ENCODE measurements around the gene RBX1. TPM values are rescaled to one million over a fixed set of nuclear protein-coding genes. Genes with fewer than 3 reads are reported as not detected.

RBX1 gene
- total RNA-seq, 1 donor from 2014 or later: 60.9 TPM

DNA sequence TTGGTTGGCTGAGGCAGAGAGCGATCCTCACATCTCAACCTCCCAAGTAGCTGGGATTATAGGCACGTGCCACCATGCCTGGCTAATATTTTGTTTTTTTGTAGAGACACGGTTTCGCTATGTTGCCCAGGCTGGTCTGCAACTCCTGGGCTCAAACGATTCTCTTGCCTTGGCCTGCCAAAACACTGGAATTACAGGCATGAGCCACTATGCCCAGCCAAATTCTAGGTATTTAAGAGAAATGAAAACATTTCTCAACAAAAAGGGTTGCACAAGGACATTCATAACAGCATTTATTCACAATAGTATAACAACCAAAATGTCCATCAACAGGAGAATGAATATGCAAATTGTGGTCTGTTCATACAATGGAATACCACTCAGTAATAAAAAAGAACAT, 31.7 kb upstream of the RBX1 start:
- Mint-ChIP-seq H3K4me3 (ENCODE audit: low read depth) (no peak overlapping the region), H3K9me3 (ENCODE audit: low read depth) (no peaks in the 10 kb centered on the region), H3K27ac (no peak overlapping the region), H3K36me3 (ENCODE audit: insufficient read depth) (peaks cover 16% of the 10 kb centered on the region), H3K27me3 (no peaks in the 10 kb centered on the region), H3K4me1 (ENCODE audit: low read depth) (peaks cover 1% of the 10 kb centered on the region)
- no peak for DNase-seq (ENCODE audit: low spot score, unreplicated experiment)
- TF ChIP-seq CTCF (IDR thresholded peaks at IDR 0.05; ENCODE audit: unreplicated experiment): no peak

DNA sequence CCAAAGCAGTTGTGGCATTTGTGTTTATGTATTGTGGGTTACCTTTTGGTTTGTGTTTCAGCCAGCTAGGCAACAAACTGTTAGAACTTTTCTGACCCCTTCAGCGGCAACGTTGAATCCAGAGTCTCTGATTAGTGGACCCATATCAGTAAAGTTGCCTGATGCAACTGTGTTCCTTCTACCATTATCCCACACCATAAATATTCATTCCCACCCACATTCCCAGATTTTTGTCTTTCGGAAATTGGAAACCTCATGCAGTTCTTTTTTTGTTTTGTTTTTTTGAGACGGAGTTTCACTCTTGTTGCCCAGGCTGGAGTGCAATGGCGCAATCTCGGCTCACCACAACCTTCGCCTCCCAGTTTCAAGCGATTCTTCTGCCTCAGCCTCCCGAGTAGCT, 30.7 kb upstream of the RBX1 start:
- peaks cover 1% of the 10 kb centered on the region for H3K4me1 Mint-ChIP-seq (ENCODE audit: low read depth)
- peaks cover 13% of the 10 kb centered on the region for H3K36me3 Mint-ChIP-seq (ENCODE audit: insufficient read depth)
- DNase-seq (ENCODE audit: low spot score, unreplicated experiment): no peak
- no peak overlapping the region for H3K27ac Mint-ChIP-seq
- H3K4me3 Mint-ChIP-seq (ENCODE audit: low read depth): no peak overlapping the region
- H3K27me3 Mint-ChIP-seq: no peaks in the 10 kb centered on the region
- no peak for TF ChIP-seq CTCF (IDR thresholded peaks at IDR 0.05; ENCODE audit: unreplicated experiment)
- H3K9me3 Mint-ChIP-seq (ENCODE audit: low read depth): no peaks in the 10 kb centered on the region

DNA sequence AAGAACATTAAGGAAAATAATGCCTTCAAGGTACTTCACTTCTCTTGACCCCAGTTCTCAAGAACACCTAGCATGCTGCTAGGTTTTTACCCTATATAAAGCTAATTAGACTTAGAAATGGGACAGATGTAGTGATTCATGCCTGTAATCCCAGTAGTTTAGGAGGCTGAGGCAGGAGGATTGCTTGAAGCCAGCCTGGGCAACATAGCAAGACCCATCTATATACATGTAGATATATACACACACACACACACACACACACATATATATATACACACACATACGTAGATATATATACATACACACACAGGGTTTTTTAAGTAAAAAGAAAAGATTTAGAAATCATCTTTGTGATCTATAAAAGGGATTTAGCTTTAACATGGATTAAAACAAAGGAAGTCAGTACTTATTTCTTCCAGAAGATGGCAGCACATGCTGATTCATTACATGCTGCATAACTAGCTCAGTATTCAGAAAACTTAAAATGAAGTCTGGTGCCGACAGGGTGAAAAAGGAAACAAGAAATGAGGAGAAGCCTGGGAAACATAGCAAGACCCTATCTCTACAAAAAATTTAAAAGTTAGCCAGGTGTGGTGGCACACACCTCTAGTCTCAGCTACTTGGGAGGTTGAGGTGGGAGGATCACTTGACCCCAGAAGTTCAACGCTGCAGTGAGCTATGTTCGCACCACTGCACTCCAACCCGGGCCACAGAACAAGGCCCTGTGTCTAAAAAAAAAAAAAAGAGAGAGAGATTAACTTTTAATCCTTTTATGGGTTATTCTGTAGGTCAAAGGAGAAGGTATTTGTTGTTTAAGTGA, 28.5 kb upstream of the RBX1 start:
- H3K27ac Mint-ChIP-seq: no peak overlapping the region
- peaks cover 1% of the 10 kb centered on the region for H3K4me1 Mint-ChIP-seq (ENCODE audit: low read depth)
- H3K4me3 Mint-ChIP-seq (ENCODE audit: low read depth): no peak overlapping the region
- no peak for DNase-seq (ENCODE audit: low spot score, unreplicated experiment)
- no peaks in the 10 kb centered on the region for H3K27me3 Mint-ChIP-seq
- no peaks in the 10 kb centered on the region for H3K9me3 Mint-ChIP-seq (ENCODE audit: low read depth)
- TF ChIP-seq CTCF (IDR thresholded peaks at IDR 0.05; ENCODE audit: unreplicated experiment): peak; percentile 81
- peaks cover 9% of the 10 kb centered on the region for H3K36me3 Mint-ChIP-seq (ENCODE audit: insufficient read depth)

GRCh38 chr22:40928657-40929056, 22.5 kb upstream of the RBX1 start:
- peaks cover 7% of the 10 kb centered on the region for H3K36me3 Mint-ChIP-seq (ENCODE audit: insufficient read depth)
- H3K9me3 Mint-ChIP-seq (ENCODE audit: low read depth): no peaks in the 10 kb centered on the region
- no peak for DNase-seq (ENCODE audit: low spot score, unreplicated experiment)
- no peak overlapping the region for H3K27ac Mint-ChIP-seq
- H3K27me3 Mint-ChIP-seq: no peaks in the 10 kb centered on the region
- TF ChIP-seq CTCF (IDR thresholded peaks at IDR 0.05; ENCODE audit: unreplicated experiment): no peak
- H3K4me1 Mint-ChIP-seq (ENCODE audit: low read depth): peaks cover 1% of the 10 kb centered on the region
- no peak overlapping the region for H3K4me3 Mint-ChIP-seq (ENCODE audit: low read depth)

DNA sequence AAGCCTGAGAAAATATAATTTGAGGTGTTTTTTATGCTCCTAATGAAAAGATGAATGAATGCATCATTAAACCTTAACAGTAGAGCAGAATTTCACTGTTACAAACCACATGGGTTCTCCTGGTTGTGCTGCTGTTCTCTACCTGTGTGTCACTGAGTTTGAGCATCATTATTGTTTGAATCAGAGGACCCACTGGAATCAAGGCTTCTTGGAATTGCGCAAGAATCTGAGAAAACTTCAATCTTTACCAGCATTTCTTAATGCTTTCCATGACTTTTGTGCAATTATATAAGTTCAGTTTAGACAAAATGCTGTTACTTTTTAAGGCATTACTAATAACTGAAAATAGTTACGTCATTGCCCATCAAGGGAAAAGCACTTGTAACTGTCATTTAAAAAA, 18.8 kb upstream of the RBX1 start:
- Mint-ChIP-seq H3K4me1 (ENCODE audit: low read depth) (peaks cover 1% of the 10 kb centered on the region), H3K27me3 (no peaks in the 10 kb centered on the region), H3K4me3 (ENCODE audit: low read depth) (no peak overlapping the region), H3K9me3 (ENCODE audit: low read depth) (no peaks in the 10 kb centered on the region), H3K27ac (no peak overlapping the region), H3K36me3 (ENCODE audit: insufficient read depth) (peaks cover 2% of the 10 kb centered on the region)
- DNase-seq (ENCODE audit: low spot score, unreplicated experiment): no peak
- TF ChIP-seq CTCF (IDR thresholded peaks at IDR 0.05; ENCODE audit: unreplicated experiment): no peak
